WTC11 (cell line): ENCODE results near the gene FBXO41. TPM values are rescaled to one million over a fixed set of nuclear protein-coding genes. Genes with fewer than 3 reads are reported as not detected.

Experiments
- ETV6 ChIP-seq: sonication (generic); formaldehyde crosslinking; IDR thresholded peaks from 2 replicates; pipeline ENCODE4 v1.8.1; 2022; ENCODE audit warnings: mild to moderate bottlenecking, missing genetic modification reagents
- FOXP4 ChIP-seq: sonication (generic); formaldehyde crosslinking; IDR thresholded peaks from 2 replicates; pipeline ENCODE4 v1.8.0; 2022; ENCODE audit warnings: mild to moderate bottlenecking, missing genetic modification reagents
- GABPB1 ChIP-seq: sonication (generic); formaldehyde crosslinking; IDR thresholded peaks from 2 replicates; pipeline ENCODE4 v1.8.1; 2023; ENCODE audit warnings: mild to moderate bottlenecking, missing genetic modification reagents
- KAT7 ChIP-seq: sonication (generic); formaldehyde crosslinking; IDR thresholded peaks from 2 replicates; pipeline ENCODE4 v1.8.1; 2023; ENCODE audit warnings: missing genetic modification reagents, mild to moderate bottlenecking, borderline replicate concordance
- MYBL2 ChIP-seq: sonication (generic); formaldehyde crosslinking; IDR thresholded peaks from 2 replicates; pipeline ENCODE4 v1.8.1; 2023; ENCODE audit warnings: mild to moderate bottlenecking, moderate library complexity, missing genetic modification reagents
- NFATC4 ChIP-seq: fragments of 250-450 bp; sonication (Bioruptor Pico); IDR thresholded peaks from 2 replicates; pipeline ENCODE4 v1.9.0; 2021; ENCODE audit warnings: mild to moderate bottlenecking
- NFYB ChIP-seq: sonication (generic); formaldehyde crosslinking; conservative IDR thresholded peaks from 2 replicates; pipeline ENCODE4 v1.8.0; 2022; ENCODE audit warnings: low read depth, missing genetic modification reagents
- PRRX2 ChIP-seq: fragments of 250-450 bp; sonication (Bioruptor Pico); IDR thresholded peaks from 2 replicates; pipeline ENCODE4 v1.8.0; 2021; ENCODE audit warnings: mild to moderate bottlenecking
- RELA ChIP-seq: sonication (generic); formaldehyde crosslinking; IDR thresholded peaks from 2 replicates; pipeline ENCODE4 v1.8.1; 2022; ENCODE audit warnings: missing genetic modification reagents, mild to moderate bottlenecking, borderline replicate concordance
- SMAD4 ChIP-seq: sonication (generic); formaldehyde crosslinking; IDR thresholded peaks from 2 replicates; pipeline ENCODE4 v1.8.0; 2022; ENCODE audit warnings: mild to moderate bottlenecking, missing genetic modification reagents
- SP1 ChIP-seq: sonication (generic); formaldehyde crosslinking; conservative IDR thresholded peaks from 2 replicates; pipeline ENCODE4 v1.8.1; 2022; ENCODE audit warnings: missing genetic modification reagents
- ZNF121 ChIP-seq: sonication (generic); formaldehyde crosslinking; IDR thresholded peaks from 2 replicates; pipeline ENCODE4 v1.8.0; 2023; ENCODE audit warnings: missing genetic modification reagents
- ZNF138 ChIP-seq: sonication (generic); formaldehyde crosslinking; conservative IDR thresholded peaks from 2 replicates; pipeline ENCODE4 v1.8.1; 2022; ENCODE audit warnings: mild to moderate bottlenecking, moderate library complexity, missing genetic modification reagents
- ZNF219 ChIP-seq: sonication (generic); formaldehyde crosslinking; IDR thresholded peaks from 2 replicates; pipeline ENCODE4 v1.8.0; 2023; ENCODE audit warnings: missing genetic modification reagents, mild to moderate bottlenecking, borderline replicate concordance
- ZNF317 ChIP-seq: sonication (generic); formaldehyde crosslinking; IDR thresholded peaks from 2 replicates; pipeline ENCODE4 v1.8.1; 2023; ENCODE audit warnings: low read depth, mild to moderate bottlenecking, moderate library complexity, missing genetic modification reagents, borderline replicate concordance
- ZNF423 ChIP-seq: fragments of 250-450 bp; sonication (Bioruptor Pico); IDR thresholded peaks from 2 replicates; pipeline ENCODE4 v2.1.2; 2022; ENCODE audit warnings: mild to moderate bottlenecking, moderate library complexity
- total RNA-seq: library from RNA; stranded (reverse); gene quantifications from 3 replicates; pipeline ENCODE4 v1.2.3, GENCODE V29; 2021
- TF ChIP-seq, protein P1 (sequence below): sonication (generic); formaldehyde crosslinking; IDR thresholded peaks from 2 replicates; pipeline ENCODE4 v1.8.1; 2022; ENCODE audit warnings: missing genetic modification reagents, borderline replicate concordance
- TF ChIP-seq, protein P2 (sequence below): sonication (generic); formaldehyde crosslinking; IDR thresholded peaks from 2 replicates; pipeline ENCODE4 v1.8.1; 2022; ENCODE audit warnings: mild to moderate bottlenecking, moderate library complexity, missing genetic modification reagents
- TF ChIP-seq, protein P3 (sequence below): fragments of 250-450 bp; sonication (Bioruptor Pico); IDR thresholded peaks from 2 replicates; pipeline ENCODE4 v1.9.0; 2021; ENCODE audit warnings: mild to moderate bottlenecking
- TF ChIP-seq, protein P4 (sequence below): fragments of 250-450 bp; sonication (Bioruptor Pico); IDR thresholded peaks from 2 replicates; pipeline ENCODE4 v1.9.0; 2021; ENCODE audit warnings: moderate library complexity, mild to moderate bottlenecking, inconsistent platforms, borderline replicate concordance
- TF ChIP-seq, protein P5 (sequence below): fragments of 250-450 bp; sonication (Bioruptor Pico); IDR thresholded peaks from 2 replicates; pipeline ENCODE4 v1.9.0; 2021; ENCODE audit warnings: mild to moderate bottlenecking, borderline replicate concordance
- TF ChIP-seq, protein P6 (sequence below): fragments of 250-450 bp; sonication (Bioruptor Pico); IDR thresholded peaks from 2 replicates; pipeline ENCODE4 v2.1.2; 2022; ENCODE audit warnings: mild to moderate bottlenecking, moderate library complexity
- TF ChIP-seq, protein P7 (sequence below): sonication (generic); formaldehyde crosslinking; IDR thresholded peaks from 2 replicates; pipeline ENCODE4 v1.8.1; 2023; ENCODE audit warnings: mild to moderate bottlenecking, missing genetic modification reagents

The FBXO41 gene
- total RNA-seq, 1 experiment from 2014 or later, result 19.2 TPM

- TF ChIP-seq MYBL2 (peak; percentile 52; the same call in 1 of the 2 replicates), ZNF317 (CRISPR knock-in tag) (no peak), NFATC4 (no peak), SP1 (CRISPR knock-in tag) (peak; percentile 88), ZNF423 (CRISPR knock-in tag) (0 out of 2 replicates have a peak, but pooled peaks have one; percentile 6), RELA (0 out of 2 replicates have a peak, but pooled peaks have one; percentile 14), ETV6 (0 out of 2 replicates have a peak, but pooled peaks have one; percentile 27), GABPB1 (CRISPR knock-in tag) (peak; percentile 48; the same call in 1 of the 2 replicates), SMAD4 (CRISPR knock-in tag) (no peak), ZNF138 (no peak), ZNF121 (no peak), NFYB (CRISPR knock-in tag) (peak; percentile 93), ZNF219 (CRISPR knock-in tag) (no peak), PRRX2 (CRISPR knock-in tag) (no peak), KAT7 (CRISPR knock-in tag) (no peak; the same call in 1 of the 2 replicates), FOXP4 (CRISPR knock-in tag) (no peak; the same call in 1 of the 2 replicates)
- TF ChIP-seq, protein P1, sequence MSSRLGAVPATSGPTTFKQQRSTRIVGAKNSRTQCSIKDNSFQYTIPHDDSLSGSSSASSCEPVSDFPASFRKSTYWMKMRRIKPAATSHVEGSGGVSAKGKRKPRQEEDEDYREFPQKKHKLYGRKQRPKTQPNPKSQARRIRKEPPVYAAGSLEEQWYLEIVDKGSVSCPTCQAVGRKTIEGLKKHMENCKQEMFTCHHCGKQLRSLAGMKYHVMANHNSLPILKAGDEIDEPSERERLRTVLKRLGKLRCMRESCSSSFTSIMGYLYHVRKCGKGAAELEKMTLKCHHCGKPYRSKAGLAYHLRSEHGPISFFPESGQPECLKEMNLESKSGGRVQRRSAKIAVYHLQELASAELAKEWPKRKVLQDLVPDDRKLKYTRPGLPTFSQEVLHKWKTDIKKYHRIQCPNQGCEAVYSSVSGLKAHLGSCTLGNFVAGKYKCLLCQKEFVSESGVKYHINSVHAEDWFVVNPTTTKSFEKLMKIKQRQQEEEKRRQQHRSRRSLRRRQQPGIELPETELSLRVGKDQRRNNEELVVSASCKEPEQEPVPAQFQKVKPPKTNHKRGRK (CRISPR knock-in tag), result no peak
- TF ChIP-seq, protein P2, sequence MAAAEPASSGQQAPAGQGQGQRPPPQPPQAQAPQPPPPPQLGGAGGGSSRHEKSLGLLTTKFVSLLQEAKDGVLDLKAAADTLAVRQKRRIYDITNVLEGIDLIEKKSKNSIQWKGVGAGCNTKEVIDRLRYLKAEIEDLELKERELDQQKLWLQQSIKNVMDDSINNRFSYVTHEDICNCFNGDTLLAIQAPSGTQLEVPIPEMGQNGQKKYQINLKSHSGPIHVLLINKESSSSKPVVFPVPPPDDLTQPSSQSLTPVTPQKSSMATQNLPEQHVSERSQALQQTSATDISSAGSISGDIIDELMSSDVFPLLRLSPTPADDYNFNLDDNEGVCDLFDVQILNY, result 0 out of 2 replicates have a peak, but pooled peaks have one; percentile 32
- TF ChIP-seq, protein P3, sequence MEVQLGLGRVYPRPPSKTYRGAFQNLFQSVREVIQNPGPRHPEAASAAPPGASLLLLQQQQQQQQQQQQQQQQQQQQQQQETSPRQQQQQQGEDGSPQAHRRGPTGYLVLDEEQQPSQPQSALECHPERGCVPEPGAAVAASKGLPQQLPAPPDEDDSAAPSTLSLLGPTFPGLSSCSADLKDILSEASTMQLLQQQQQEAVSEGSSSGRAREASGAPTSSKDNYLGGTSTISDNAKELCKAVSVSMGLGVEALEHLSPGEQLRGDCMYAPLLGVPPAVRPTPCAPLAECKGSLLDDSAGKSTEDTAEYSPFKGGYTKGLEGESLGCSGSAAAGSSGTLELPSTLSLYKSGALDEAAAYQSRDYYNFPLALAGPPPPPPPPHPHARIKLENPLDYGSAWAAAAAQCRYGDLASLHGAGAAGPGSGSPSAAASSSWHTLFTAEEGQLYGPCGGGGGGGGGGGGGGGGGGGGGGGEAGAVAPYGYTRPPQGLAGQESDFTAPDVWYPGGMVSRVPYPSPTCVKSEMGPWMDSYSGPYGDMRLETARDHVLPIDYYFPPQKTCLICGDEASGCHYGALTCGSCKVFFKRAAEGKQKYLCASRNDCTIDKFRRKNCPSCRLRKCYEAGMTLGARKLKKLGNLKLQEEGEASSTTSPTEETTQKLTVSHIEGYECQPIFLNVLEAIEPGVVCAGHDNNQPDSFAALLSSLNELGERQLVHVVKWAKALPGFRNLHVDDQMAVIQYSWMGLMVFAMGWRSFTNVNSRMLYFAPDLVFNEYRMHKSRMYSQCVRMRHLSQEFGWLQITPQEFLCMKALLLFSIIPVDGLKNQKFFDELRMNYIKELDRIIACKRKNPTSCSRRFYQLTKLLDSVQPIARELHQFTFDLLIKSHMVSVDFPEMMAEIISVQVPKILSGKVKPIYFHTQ (CRISPR knock-in tag), result no peak
- TF ChIP-seq, protein P4, sequence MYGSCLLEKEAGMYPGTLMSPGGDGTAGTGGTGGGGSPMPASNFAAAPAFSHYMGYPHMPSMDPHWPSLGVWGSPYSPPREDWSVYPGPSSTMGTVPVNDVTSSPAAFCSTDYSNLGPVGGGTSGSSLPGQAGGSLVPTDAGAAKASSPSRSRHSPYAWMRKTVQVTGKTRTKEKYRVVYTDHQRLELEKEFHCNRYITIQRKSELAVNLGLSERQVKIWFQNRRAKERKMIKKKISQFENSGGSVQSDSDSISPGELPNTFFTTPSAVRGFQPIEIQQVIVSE (CRISPR knock-in tag), result no peak
- TF ChIP-seq, protein P5, sequence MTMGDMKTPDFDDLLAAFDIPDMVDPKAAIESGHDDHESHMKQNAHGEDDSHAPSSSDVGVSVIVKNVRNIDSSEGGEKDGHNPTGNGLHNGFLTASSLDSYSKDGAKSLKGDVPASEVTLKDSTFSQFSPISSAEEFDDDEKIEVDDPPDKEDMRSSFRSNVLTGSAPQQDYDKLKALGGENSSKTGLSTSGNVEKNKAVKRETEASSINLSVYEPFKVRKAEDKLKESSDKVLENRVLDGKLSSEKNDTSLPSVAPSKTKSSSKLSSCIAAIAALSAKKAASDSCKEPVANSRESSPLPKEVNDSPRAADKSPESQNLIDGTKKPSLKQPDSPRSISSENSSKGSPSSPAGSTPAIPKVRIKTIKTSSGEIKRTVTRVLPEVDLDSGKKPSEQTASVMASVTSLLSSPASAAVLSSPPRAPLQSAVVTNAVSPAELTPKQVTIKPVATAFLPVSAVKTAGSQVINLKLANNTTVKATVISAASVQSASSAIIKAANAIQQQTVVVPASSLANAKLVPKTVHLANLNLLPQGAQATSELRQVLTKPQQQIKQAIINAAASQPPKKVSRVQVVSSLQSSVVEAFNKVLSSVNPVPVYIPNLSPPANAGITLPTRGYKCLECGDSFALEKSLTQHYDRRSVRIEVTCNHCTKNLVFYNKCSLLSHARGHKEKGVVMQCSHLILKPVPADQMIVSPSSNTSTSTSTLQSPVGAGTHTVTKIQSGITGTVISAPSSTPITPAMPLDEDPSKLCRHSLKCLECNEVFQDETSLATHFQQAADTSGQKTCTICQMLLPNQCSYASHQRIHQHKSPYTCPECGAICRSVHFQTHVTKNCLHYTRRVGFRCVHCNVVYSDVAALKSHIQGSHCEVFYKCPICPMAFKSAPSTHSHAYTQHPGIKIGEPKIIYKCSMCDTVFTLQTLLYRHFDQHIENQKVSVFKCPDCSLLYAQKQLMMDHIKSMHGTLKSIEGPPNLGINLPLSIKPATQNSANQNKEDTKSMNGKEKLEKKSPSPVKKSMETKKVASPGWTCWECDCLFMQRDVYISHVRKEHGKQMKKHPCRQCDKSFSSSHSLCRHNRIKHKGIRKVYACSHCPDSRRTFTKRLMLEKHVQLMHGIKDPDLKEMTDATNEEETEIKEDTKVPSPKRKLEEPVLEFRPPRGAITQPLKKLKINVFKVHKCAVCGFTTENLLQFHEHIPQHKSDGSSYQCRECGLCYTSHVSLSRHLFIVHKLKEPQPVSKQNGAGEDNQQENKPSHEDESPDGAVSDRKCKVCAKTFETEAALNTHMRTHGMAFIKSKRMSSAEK, result no peak
- TF ChIP-seq, protein P6, sequence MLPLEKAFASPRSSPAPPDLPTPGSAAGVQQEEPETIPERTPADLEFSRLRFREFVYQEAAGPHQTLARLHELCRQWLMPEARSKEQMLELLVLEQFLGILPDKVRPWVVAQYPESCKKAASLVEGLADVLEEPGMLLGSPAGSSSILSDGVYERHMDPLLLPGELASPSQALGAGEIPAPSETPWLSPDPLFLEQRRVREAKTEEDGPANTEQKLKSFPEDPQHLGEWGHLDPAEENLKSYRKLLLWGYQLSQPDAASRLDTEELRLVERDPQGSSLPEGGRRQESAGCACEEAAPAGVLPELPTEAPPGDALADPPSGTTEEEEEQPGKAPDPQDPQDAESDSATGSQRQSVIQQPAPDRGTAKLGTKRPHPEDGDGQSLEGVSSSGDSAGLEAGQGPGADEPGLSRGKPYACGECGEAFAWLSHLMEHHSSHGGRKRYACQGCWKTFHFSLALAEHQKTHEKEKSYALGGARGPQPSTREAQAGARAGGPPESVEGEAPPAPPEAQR (CRISPR knock-in tag), result no peak
- TF ChIP-seq, protein P7, sequence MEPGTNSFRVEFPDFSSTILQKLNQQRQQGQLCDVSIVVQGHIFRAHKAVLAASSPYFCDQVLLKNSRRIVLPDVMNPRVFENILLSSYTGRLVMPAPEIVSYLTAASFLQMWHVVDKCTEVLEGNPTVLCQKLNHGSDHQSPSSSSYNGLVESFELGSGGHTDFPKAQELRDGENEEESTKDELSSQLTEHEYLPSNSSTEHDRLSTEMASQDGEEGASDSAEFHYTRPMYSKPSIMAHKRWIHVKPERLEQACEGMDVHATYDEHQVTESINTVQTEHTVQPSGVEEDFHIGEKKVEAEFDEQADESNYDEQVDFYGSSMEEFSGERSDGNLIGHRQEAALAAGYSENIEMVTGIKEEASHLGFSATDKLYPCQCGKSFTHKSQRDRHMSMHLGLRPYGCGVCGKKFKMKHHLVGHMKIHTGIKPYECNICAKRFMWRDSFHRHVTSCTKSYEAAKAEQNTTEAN (CRISPR knock-in tag), result no peak; the same call in 1 of the 2 replicates
Observed at GRCh38 chr2:73233154-73233931, 50.9 kb downstream of the FBXO41 start, which contains the start of gene PRADC1 (continued).
